NCI-H2081 treated with DMSO at 0.1 percent for 48 hours (cell line): ENCODE measurements around the gene HLCS.

ENCODE experiments used
- DNase-seq: peaks from one replicate; lab custom pipeline; 2025; lab: John Stamatoyannopoulos, UW

HLCS gene

GRCh38 chr21:36985751-36986594, 19.5 kb upstream of the HLCS start:
- DNase-seq, result no peak

- no peak for DNase-seq
These were observed 15.7 kb upstream of the HLCS start for GRCh38 chr21:36981977-36982700.

- no peak for DNase-seq
These were observed 14.6 kb upstream of the HLCS start for GRCh38 chr21:36981049-36981391.

DNA sequence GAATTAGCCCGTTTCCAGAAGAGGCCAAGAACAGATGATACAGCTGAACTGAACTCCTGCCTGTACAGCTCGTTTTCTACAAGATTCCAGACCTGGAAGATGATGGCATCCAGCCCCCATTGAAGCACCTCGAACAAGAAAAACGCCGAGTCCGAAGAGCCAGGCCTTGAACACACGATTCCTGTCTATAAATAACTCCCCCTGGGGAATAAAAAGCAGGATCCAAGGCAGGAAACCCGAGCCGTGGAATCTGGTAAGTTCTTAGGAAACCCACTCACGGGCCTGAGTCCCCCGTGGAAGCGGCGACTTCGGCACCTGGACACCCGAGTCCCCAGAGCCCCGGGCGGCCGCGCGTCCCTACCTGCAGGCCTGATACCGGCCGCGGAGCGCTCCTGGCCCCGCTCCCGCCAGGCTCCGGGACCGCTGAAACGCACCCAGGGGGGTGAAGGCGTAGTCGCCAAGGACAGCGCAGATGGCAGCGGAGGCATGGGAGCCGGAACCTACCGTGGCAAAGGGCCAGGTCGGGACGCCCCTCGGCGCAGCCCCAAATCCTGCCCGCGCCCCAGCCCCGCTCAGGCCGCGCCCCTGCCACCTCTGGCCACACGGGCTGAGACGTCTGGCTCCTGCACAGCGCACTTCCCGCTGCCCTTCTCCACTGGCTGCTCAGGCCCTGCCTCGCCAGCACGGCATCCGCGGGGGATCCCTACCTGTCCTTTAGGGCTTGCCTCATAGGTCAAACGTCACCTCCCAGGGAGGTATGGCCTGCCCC, 14.0 kb upstream of the HLCS start:
- no peak for DNase-seq

GRCh38 chr21:36976882-36977651, 10.6 kb upstream of the HLCS start:
- DNase-seq, result peak; percentile 14

GRCh38 chr21:36976228-36976861, 9.9 kb upstream of the HLCS start:
- no peak for DNase-seq

GRCh38 chr21:36974851-36975192, 8.4 kb upstream of the HLCS start:
- no peak for DNase-seq

GRCh38 chr21:36973986-36974850, 7.7 kb upstream of the HLCS start:
- DNase-seq, result no peak

GRCh38 chr21:36968976-36969375, 2.5 kb upstream of the HLCS start:
- no peak for DNase-seq

DNA sequence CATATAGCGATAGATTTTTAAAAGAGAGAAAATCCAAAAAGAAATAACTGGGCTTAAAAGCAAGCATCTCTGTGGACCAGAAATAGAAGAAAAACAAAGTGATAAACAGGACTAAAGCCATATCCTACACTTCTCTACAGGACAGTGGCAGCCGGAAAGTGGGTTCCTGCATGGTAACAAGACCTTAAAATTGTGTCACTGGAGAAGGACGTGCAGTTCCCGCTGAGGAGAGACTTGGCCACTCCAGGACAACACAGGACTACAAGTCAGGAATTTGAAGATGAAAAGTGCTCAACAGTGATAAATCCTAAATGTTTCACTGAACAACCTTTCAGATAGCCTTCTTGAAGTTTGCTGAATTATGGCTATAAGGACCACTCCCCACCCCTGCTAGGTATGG, 1.9 kb upstream of the HLCS start:
- DNase-seq, result no peak

- DNase-seq, result no peak
These were observed 626 bp upstream of the HLCS start for GRCh38 chr21:36966821-36967768.

- no peak for DNase-seq
These were observed 776 bp downstream of the HLCS start for GRCh38 chr21:36965720-36966065.

DNA sequence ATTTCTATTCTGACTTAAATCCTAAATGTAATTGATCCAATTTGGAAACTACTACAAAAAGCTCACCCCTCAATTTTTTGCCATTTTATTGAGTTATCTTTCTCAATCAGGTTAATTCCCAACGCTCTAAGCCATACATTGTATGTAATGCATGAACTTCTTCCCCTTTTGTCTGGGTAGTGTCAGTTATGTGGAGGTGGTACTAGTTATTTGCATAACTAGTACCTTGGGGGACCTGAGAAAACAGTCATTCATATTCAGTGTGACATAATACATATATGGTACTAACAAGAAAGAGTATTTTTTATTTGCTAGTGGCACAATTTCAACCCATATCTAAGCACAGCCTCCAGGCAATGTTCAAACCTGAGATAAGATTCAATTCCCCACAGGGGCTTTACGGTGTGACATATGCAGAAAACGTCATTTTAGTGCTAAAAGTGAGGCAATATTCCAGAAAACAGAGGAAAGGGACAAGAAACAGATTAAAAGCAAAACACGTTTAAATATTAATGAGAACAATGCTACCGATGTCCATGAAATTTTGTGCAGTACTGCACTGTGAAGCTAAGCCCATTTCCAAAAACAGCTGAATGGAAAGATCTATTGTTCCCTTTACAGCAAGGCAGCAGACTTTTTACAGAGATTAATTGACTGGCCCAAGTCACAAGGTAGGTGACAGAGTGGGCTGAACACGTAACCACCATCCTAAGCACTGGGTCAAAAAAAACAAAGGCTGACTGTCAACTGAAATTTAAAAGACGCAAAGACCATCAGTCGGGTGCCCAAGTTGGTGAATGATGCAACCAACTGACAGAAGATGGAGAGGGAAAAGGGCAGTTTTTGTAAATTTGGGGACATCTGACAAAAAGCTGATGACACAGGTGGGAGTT, 1.4 kb downstream of the HLCS start:
- no peak for DNase-seq

- no peak for DNase-seq
These were observed 2.1 kb downstream of the HLCS start for GRCh38 chr21:36964398-36964797.

GRCh38 chr21:36962098-36962780, 4.2 kb downstream of the HLCS start:
- no peak for DNase-seq

- DNase-seq, result no peak
These were observed 5.7 kb downstream of the HLCS start for GRCh38 chr21:36960676-36961284.

- no peak for DNase-seq
These were observed 7.2 kb downstream of the HLCS start for GRCh38 chr21:36959020-36959835.
